Measurements from ENCODE around the gene BICD1. TPM values are rescaled to one million over a fixed set of nuclear protein-coding genes. Genes with fewer than 3 reads are reported as not detected.

The BICD1 gene
- polyA plus RNA-seq, 1 of the 3 experiments (the other 2 are of a cell fraction) = 12.1 TPM

GRCh38 chr12:32131666-32132065, 25.0 kb downstream of the BICD1 start:
- 97% methylated on average over 5 of the region's 5 CpGs for WGBS (ENCODE audit: low lambda C conversion rate)
- peaks cover 15% of the 10 kb centered on the region for H3F3A ChIP-seq (replicated peaks; ENCODE audit: insufficient read depth)
- ChIA-PET CTCF (interaction anchor here (1.7 kb wide), 1 partner anchor 71 kb away, joined by 4 read pairs; no protein-coding TSS in a partner anchor), POLR2A (no interaction called here)
- no peak overlapping the region for H3K4me2 ChIP-seq
- H3K27ac ChIP-seq (ENCODE audit: low read depth in 2 of 2, low read length in 1 of 2) = no peak overlapping the region
- no peaks in the 10 kb centered on the region for H3K9me2 ChIP-seq
- no peak overlapping the region for H3K9ac ChIP-seq
- TF ChIP-seq YY1 (IDR thresholded peaks at IDR 0.05; ENCODE audit: low read depth) = no peak
- TF ChIP-seq, protein P1, sequence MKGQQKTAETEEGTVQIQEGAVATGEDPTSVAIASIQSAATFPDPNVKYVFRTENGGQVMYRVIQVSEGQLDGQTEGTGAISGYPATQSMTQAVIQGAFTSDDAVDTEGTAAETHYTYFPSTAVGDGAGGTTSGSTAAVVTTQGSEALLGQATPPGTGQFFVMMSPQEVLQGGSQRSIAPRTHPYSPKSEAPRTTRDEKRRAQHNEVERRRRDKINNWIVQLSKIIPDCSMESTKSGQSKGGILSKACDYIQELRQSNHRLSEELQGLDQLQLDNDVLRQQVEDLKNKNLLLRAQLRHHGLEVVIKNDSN (IDR thresholded peaks at IDR 0.05; ENCODE audit: borderline replicate concordance, low read depth) = no peak
- TF ChIP-seq GATA2 (CRISPR knock-in tag; IDR thresholded peaks at IDR 0.05) = no peak
- TF ChIP-seq MAX (IDR thresholded peaks at IDR 0.05; ENCODE audit: low read depth) = no peak
- TF ChIP-seq POLR2AphosphoS5 (IDR thresholded peaks at IDR 0.05; ENCODE audit: low read depth, low read length) = no peak
- no peak for TF ChIP-seq NRF1 (IDR thresholded peaks at IDR 0.05; ENCODE audit: low read depth, low read length)
- TF ChIP-seq MXI1 (IDR thresholded peaks at IDR 0.05; ENCODE audit: low read depth, low read length) = no peak
- TF ChIP-seq SMC3 (IDR thresholded peaks at IDR 0.05; ENCODE audit: low read depth, low read length) = no peak
- no peak for TF ChIP-seq FOXJ3 (CRISPR knock-in tag; IDR thresholded peaks at IDR 0.05)
- TF ChIP-seq TCF12 (IDR thresholded peaks at IDR 0.05) = no peak
- TF ChIP-seq NFIC (IDR thresholded peaks at IDR 0.05; ENCODE audit: borderline replicate concordance) = no peak
- no peak for TF ChIP-seq TEAD4 (IDR thresholded peaks at IDR 0.05; ENCODE audit: borderline replicate concordance, insufficient read depth)
- TF ChIP-seq, protein P2, sequence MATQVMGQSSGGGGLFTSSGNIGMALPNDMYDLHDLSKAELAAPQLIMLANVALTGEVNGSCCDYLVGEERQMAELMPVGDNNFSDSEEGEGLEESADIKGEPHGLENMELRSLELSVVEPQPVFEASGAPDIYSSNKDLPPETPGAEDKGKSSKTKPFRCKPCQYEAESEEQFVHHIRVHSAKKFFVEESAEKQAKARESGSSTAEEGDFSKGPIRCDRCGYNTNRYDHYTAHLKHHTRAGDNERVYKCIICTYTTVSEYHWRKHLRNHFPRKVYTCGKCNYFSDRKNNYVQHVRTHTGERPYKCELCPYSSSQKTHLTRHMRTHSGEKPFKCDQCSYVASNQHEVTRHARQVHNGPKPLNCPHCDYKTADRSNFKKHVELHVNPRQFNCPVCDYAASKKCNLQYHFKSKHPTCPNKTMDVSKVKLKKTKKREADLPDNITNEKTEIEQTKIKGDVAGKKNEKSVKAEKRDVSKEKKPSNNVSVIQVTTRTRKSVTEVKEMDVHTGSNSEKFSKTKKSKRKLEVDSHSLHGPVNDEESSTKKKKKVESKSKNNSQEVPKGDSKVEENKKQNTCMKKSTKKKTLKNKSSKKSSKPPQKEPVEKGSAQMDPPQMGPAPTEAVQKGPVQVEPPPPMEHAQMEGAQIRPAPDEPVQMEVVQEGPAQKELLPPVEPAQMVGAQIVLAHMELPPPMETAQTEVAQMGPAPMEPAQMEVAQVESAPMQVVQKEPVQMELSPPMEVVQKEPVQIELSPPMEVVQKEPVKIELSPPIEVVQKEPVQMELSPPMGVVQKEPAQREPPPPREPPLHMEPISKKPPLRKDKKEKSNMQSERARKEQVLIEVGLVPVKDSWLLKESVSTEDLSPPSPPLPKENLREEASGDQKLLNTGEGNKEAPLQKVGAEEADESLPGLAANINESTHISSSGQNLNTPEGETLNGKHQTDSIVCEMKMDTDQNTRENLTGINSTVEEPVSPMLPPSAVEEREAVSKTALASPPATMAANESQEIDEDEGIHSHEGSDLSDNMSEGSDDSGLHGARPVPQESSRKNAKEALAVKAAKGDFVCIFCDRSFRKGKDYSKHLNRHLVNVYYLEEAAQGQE (IDR thresholded peaks at IDR 0.05; ENCODE audit: low read depth, low read length) = no peak
- DNase-seq = no peak
- H3K27me3 ChIP-seq (ENCODE audit: insufficient read depth) = no peaks in the 10 kb centered on the region
- peaks cover 0 to 8% of the 10 kb centered on the region in 2 experiments for H3K36me3 ChIP-seq (replicated peaks in 1 of 2; ENCODE audit: control insufficient read depth in 1 of 2, insufficient read depth in 2 of 2, low read length in 1 of 2)
- H2AFZ ChIP-seq (ENCODE audit: low read depth) = no peak overlapping the region
- no peak overlapping the region for H3K4me3 ChIP-seq (ENCODE audit: low read depth in 2 of 2, low read length in 1 of 2)
- peaks cover 17 to 18% of the 10 kb centered on the region in 2 experiments; a peak in 3 of 4 replicates for H3K4me1 ChIP-seq (ENCODE audit: control insufficient read depth in 1 of 2, insufficient read depth in 2 of 2, low read depth in 1 of 2, low read length in 1 of 2)
- no peaks in the 10 kb centered on the region; the same call in 1 of the 2 replicates for H4K20me1 ChIP-seq (ENCODE audit: insufficient read depth)
- H3K9me3 ChIP-seq = no peaks in the 10 kb centered on the region
- peaks cover 78% of the 10 kb centered on the region for H3K79me2 ChIP-seq (ENCODE audit: insufficient read depth)
